GM10266 (cell line): ENCODE measurements around the gene MEG3.

Experiments
- DNase-seq: peaks from one replicate; pipeline ENCODE4 v3.0.0; 2012; ENCODE audit errors: extremely low spot score
- TF ChIP-seq, protein P1 (sequence below): IDR thresholded peaks from 2 replicates; pipeline ENCODE4 v1.5.1; 2012; ENCODE audit warnings: mild to moderate bottlenecking, low read depth; ENCODE audit not compliant: control insufficient read depth, insufficient read depth; ENCODE audit errors: missing control alignments

Gene MEG3

DNA sequence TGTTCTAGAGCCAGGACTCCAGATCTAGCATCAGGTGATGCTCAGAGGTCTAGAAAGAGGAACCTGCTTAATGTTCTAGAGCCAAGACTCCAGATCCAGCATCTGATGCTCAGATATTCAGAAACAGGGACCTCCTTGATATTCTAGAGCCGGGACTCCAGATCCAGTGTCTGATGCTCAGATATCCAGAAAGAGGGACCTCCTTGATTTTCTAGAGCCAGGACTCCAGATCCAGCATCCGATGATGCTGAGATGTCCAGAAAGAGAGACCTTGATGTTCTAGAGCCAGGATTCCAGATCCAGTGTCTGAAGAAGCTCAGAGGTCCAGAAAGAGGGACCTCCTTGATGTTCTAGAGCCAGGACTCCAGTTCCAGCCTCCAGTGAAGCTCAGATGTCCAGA, 36.9 kb downstream of the MEG3 start:
- DNase-seq, result no peak
- TF ChIP-seq, protein P1, sequence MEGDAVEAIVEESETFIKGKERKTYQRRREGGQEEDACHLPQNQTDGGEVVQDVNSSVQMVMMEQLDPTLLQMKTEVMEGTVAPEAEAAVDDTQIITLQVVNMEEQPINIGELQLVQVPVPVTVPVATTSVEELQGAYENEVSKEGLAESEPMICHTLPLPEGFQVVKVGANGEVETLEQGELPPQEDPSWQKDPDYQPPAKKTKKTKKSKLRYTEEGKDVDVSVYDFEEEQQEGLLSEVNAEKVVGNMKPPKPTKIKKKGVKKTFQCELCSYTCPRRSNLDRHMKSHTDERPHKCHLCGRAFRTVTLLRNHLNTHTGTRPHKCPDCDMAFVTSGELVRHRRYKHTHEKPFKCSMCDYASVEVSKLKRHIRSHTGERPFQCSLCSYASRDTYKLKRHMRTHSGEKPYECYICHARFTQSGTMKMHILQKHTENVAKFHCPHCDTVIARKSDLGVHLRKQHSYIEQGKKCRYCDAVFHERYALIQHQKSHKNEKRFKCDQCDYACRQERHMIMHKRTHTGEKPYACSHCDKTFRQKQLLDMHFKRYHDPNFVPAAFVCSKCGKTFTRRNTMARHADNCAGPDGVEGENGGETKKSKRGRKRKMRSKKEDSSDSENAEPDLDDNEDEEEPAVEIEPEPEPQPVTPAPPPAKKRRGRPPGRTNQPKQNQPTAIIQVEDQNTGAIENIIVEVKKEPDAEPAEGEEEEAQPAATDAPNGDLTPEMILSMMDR, result no peak

DNA sequence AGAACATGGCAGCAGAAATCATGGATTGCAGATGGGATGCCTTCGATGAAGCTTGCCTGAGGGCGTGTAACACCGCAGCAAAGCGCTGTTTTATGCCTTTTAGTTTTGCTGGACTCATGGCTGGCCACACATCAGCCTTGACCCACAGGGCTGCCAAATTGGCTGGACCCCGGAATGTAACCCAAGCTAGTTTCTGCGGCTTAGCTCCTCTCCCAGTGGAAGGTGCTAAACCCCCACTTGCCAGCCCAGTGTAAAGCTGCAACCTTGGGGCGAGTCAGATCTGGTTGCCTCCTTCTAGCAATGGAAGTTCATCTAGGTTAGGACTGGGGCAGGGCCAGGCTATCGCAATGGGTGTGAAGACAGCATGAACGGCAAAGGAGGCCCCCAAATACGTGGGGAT, 38.3 kb downstream of the MEG3 start:
- TF ChIP-seq, protein P1, result no peak
- DNase-seq, result no peak

DNA sequence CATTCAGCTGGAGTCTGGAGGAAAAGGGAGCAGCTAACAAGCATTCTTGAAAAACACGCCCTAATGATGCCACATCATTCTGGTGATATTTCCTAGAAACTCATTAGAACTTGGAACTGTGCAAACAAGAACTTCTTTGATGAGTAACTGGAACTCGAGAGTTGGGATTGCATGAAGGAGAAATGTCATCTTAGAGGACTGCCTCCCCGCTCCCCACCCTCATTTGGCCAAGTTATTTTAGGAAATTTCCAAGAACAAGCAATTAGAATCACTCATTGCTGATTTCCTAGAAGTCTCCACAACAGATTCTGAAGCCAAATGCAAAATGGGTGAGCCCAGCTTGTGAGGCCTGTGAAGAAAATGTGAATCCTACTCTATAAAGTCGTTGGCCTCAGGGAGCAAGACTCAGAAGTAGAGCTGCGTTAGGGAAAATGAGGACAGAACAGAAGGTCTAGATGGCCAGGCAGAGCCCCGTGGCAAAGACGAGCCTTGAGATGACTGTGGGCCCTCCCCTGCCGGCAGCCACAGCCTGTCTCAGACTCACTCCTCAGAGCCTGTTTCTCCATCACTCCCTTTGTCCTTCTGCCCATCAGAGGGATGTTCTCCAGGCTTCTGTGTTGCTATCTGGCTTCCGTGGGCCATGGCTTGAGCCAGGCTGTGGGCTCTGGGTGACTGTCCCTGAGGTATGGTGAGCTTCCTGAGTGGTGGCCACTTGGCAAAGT, 39.2 kb downstream of the MEG3 start:
- TF ChIP-seq, protein P1, result no peak
- DNase-seq, result no peak

- no peak for DNase-seq
- TF ChIP-seq, protein P1, result no peak
Observed at GRCh38 chr14:100865682-100866591, 40.0 kb downstream of the MEG3 start.

GRCh38 chr14:100866666-100867630, 41.0 kb downstream of the MEG3 start:
- no peak for DNase-seq
- TF ChIP-seq, protein P1, result no peak

GRCh38 chr14:100867631-100868315, 41.9 kb downstream of the MEG3 start:
- TF ChIP-seq, protein P1, result no peak

More at GRCh38 chr14:100867631-100868315, 41.9 kb downstream of the MEG3 start:
- no peak for DNase-seq
